IMR-90 (cell line): Measurements from ENCODE around the gene MARCHF2. TPM values are rescaled to one million over a fixed set of nuclear protein-coding genes. Genes with fewer than 3 reads are reported as not detected.

Experiments
- ATAC-seq: fragments of 200-7000 bp; cut with Tn5 transposase; 2 replicates; pipeline ENCODE4 v1.9.1; 2020; ENCODE audit warnings: low read depth, mild to moderate bottlenecking, moderate library complexity
- BruUV-seq: library from RNA; stranded (reverse); fragments of 400-500 nt; replicated peaks from 2 replicates; lab custom pipeline; 2021; lab: Mats Ljungman, UMichigan
- CTCF ChIA-PET: fragments of 300-600 bp; formaldehyde crosslinking; extraction: SDS; loops from one replicate; lab custom pipeline; 2021; ENCODE audit warnings: antibody characterized with exemption; lab: Yijun Ruan, JAX
- POLR2A ChIA-PET: fragments of 300-600 bp; sonication (Branson Sonifier 250); formaldehyde crosslinking; loops from one replicate; lab custom pipeline; 2022; ENCODE audit warnings: antibody characterized with exemption; ENCODE audit not compliant: unreplicated experiment; lab: Charles Lee
- DNase-seq: peaks from one replicate; pipeline ENCODE4 v3.0.0; 2013
- H2AFZ ChIP-seq: replicated peaks from 2 replicates; pipeline ENCODE3; 2013; ENCODE audit warnings: low read length, mild to moderate bottlenecking; ENCODE audit not compliant: poor library complexity
- H2AK5ac ChIP-seq: 2 replicates; pipeline ENCODE4 v1.6.1; 2013; ENCODE audit warnings: low read depth, low read length, inconsistent platforms
- H2AK9ac ChIP-seq: replicated peaks from 2 replicates; pipeline ENCODE3; 2013; ENCODE audit warnings: mild to moderate bottlenecking, low read depth, low read length, moderate library complexity; ENCODE audit not compliant: poor library complexity
- H2BK120ac ChIP-seq: 2 replicates; pipeline ENCODE4 v1.6.1; 2013; ENCODE audit warnings: low read depth, low read length, inconsistent platforms
- H2BK15ac ChIP-seq: 3 replicates; pipeline ENCODE4 v1.6.1; 2013; ENCODE audit warnings: low read depth, low read length, inconsistent platforms
- H2BK20ac ChIP-seq: 2 replicates; pipeline ENCODE4 v1.6.1; 2013; ENCODE audit warnings: low read depth, mild to moderate bottlenecking, inconsistent platforms, low read length, moderate library complexity
- H2BK5ac ChIP-seq: 2 replicates; pipeline ENCODE4 v1.6.1; 2013; ENCODE audit warnings: mild to moderate bottlenecking, low read depth, low read length, inconsistent platforms; ENCODE audit not compliant: poor library complexity, severe bottlenecking
- H3K14ac ChIP-seq: replicated peaks from 2 replicates; pipeline ENCODE4 v1.6.1; 2013; ENCODE audit warnings: low read depth, low read length, inconsistent platforms
- H3K18ac ChIP-seq: 2 replicates; pipeline ENCODE4 v1.6.1; 2013; ENCODE audit warnings: low read depth, low read length, control low read depth
- H3K23ac ChIP-seq: 2 replicates; pipeline ENCODE4 v1.6.1; 2013; ENCODE audit warnings: low read depth, low read length, inconsistent platforms
- H3K27ac ChIP-seq: 2 replicates; pipeline ENCODE4 v1.5.1; 2013; ENCODE audit warnings: mild to moderate bottlenecking, control low read depth, low read length; ENCODE audit not compliant: insufficient read depth
- H3K27me3 ChIP-seq: 2 replicates; pipeline ENCODE4 v1.6.1; 2013; ENCODE audit warnings: low read length; ENCODE audit not compliant: control insufficient read depth, insufficient read depth
- H3K36me3 ChIP-seq: 2 replicates; pipeline ENCODE4 v1.6.1; 2013; ENCODE audit warnings: low read length, mixed read lengths; ENCODE audit not compliant: control insufficient read depth, insufficient read depth
- H3K4ac ChIP-seq: 2 replicates; pipeline ENCODE4 v1.6.1; 2013; ENCODE audit warnings: low read depth, low read length, inconsistent platforms
- H3K4me1 ChIP-seq: 2 replicates; pipeline ENCODE4 v1.6.1; 2013; ENCODE audit warnings: low read length, mixed read lengths; ENCODE audit not compliant: control insufficient read depth, insufficient read depth
- H3K4me2 ChIP-seq: 2 replicates; pipeline ENCODE4 v1.6.1; 2013; ENCODE audit warnings: low read depth, mild to moderate bottlenecking, control low read depth, low read length, moderate library complexity
- H3K4me3 ChIP-seq: 2 replicates; pipeline ENCODE4 v1.5.1; 2013; ENCODE audit warnings: low read depth, mild to moderate bottlenecking, control low read depth, low read length, moderate library complexity; ENCODE audit not compliant: insufficient read depth
- H3K56ac ChIP-seq: 2 replicates; pipeline ENCODE4 v1.6.1; 2013; ENCODE audit warnings: low read length, inconsistent platforms; ENCODE audit not compliant: insufficient read depth; ENCODE audit errors: extremely low read depth
- H3K79me1 ChIP-seq, 2 experiments: 2 replicates each; pipeline ENCODE4 v1.6.1; 2013; ENCODE audit warnings: low read length in 2 of 2, inconsistent platforms in 1 of 2, low read depth in 1 of 2
- H3K9ac ChIP-seq: 2 replicates; pipeline ENCODE4 v1.6.1; 2013; ENCODE audit warnings: low read depth, low read length, control low read depth
- H3K9me1 ChIP-seq: 2 replicates; pipeline ENCODE4 v1.6.1; 2013; ENCODE audit warnings: low read length, inconsistent platforms; ENCODE audit not compliant: insufficient read depth
- H3K9me3 ChIP-seq: 2 replicates; pipeline ENCODE4 v1.6.1; 2013; ENCODE audit warnings: low read length; ENCODE audit not compliant: control insufficient read depth, insufficient read depth
- H4K20me1 ChIP-seq: 2 replicates; pipeline ENCODE4 v1.6.1; 2013; ENCODE audit warnings: low read length, inconsistent platforms; ENCODE audit not compliant: insufficient read depth
- H4K5ac ChIP-seq: 2 replicates; pipeline ENCODE4 v1.6.1; 2013; ENCODE audit warnings: mild to moderate bottlenecking, low read depth, low read length, control low read depth
- H4K8ac ChIP-seq, 2 experiments: 2 replicates each; pipeline ENCODE4 v1.6.1; 2013; ENCODE audit warnings: low read depth in 2 of 2, low read length in 2 of 2, control low read depth in 1 of 2, inconsistent platforms in 1 of 2
- H4K91ac ChIP-seq: 2 replicates; pipeline ENCODE4 v1.6.1; 2013; ENCODE audit warnings: low read depth, low read length, inconsistent platforms; ENCODE audit not compliant: insufficient read depth
- BHLHE40 ChIP-seq: fragments of 150-350 bp; IDR thresholded peaks from 2 replicates; pipeline ENCODE4 v1.6.1; 2016; ENCODE audit warnings: mild to moderate bottlenecking, low read depth, low read length
- CEBPB ChIP-seq: IDR thresholded peaks from 2 replicates; pipeline ENCODE4 v1.6.1; 2012; ENCODE audit warnings: low read depth, low read length, improper control_type of control experiment
- ELK1 ChIP-seq: fragments of 150-350 bp; IDR thresholded peaks from 2 replicates; pipeline ENCODE4 v1.6.1; 2016; ENCODE audit warnings: low read depth, mild to moderate bottlenecking, low read length, moderate library complexity, borderline replicate concordance
- FOS ChIP-seq: fragments of 150-350 bp; IDR thresholded peaks from 2 replicates; pipeline ENCODE4 v1.6.1; 2016; ENCODE audit warnings: low read depth, low read length
- MAFK ChIP-seq: IDR thresholded peaks from 2 replicates; pipeline ENCODE4 v1.6.1; 2012; ENCODE audit warnings: low read depth, low read length, improper control_type of control experiment
- MAZ ChIP-seq: IDR thresholded peaks from 2 replicates; pipeline ENCODE4 v1.6.1; 2012; ENCODE audit warnings: low read depth, mild to moderate bottlenecking, low read length, improper control_type of control experiment, moderate library complexity, borderline replicate concordance
- MXI1 ChIP-seq: IDR thresholded peaks from 2 replicates; pipeline ENCODE4 v1.6.1; 2012; ENCODE audit warnings: low read depth, mild to moderate bottlenecking, low read length, moderate library complexity, borderline replicate concordance
- NFE2L2 ChIP-seq: fragments of 150-350 bp; IDR thresholded peaks from 2 replicates; pipeline ENCODE4 v1.6.1; 2016; ENCODE audit warnings: low read depth, mild to moderate bottlenecking, low read length
- POLR2A ChIP-seq: IDR thresholded peaks from 2 replicates; pipeline ENCODE4 v1.6.1; 2012; ENCODE audit warnings: mild to moderate bottlenecking, low read depth, low read length
- RCOR1 ChIP-seq: IDR thresholded peaks from 2 replicates; pipeline ENCODE4 v1.6.1; 2012; ENCODE audit warnings: mild to moderate bottlenecking, low read length, improper control_type of control experiment; ENCODE audit not compliant: insufficient replicate concordance
- SMC3 ChIP-seq: fragments of 150-350 bp; IDR thresholded peaks from 2 replicates; pipeline ENCODE4 v1.6.1; 2016; ENCODE audit warnings: low read depth, mild to moderate bottlenecking, antibody characterized with exemption, low read length, moderate library complexity
- USF2 ChIP-seq: fragments of 150-350 bp; IDR thresholded peaks from 2 replicates; pipeline ENCODE4 v1.6.1; 2017; ENCODE audit warnings: mild to moderate bottlenecking, antibody characterized with exemption, low read length, low read depth
- WGBS, 2 experiments: methylation state at CpG; one replicate each; pipeline versions ENCODE4 v1.1.5 to v1.1.7; 2013; ENCODE audit warnings: missing lambda C conversion rate in 2 of 2; ENCODE audit not compliant: insufficient read length in 1 of 2; ENCODE audit errors: extremely low coverage in 2 of 2; 5-methylcytosine and 5-hydroxymethylcytosine counted together
- dilution Hi-C: fragments of 300-500 bp; cut with HindIII; formaldehyde crosslinking; loops from one replicate; pipeline ENCODE4 v1.14.3; 2018; ENCODE audit warnings: low sequenced_read_pairs; ENCODE audit not compliant: unreplicated experiment
- in situ Hi-C: fragments of 300-500 bp; cut with MboI; formaldehyde crosslinking; loops from 3 replicates; pipeline ENCODE4 v1.14.3; 2019; ENCODE audit warnings: low sequenced_read_pairs, inconsistent platforms, mixed read lengths
- intact Hi-C: fragments of 100-400 bp; cut with micrococcal nuclease; formaldehyde crosslinking; loops from 2 replicates; pipeline ENCODE4 v1.10.0; 2022
- polyA plus RNA-seq, 3 experiments: library from polyadenylated mRNA; depleted of rRNA; stranded (reverse); fragments of >200 nt; gene quantifications; 2 replicates each; pipeline ENCODE4 v1.2.3, GENCODE V29; 2012; ENCODE audit warnings: low replicate concordance in 1 of 3
- total RNA-seq: library from RNA; depleted of rRNA; stranded (reverse); fragments of >200 nt; gene quantifications from 2 replicates; pipeline ENCODE4 v1.2.3, GENCODE V29; 2012

The MARCHF2 gene
- total and polyA plus RNA-seq, 2 of the 4 experiments (the other 2 are of a cell fraction), result 33.8 to 58.8 TPM

GRCh38 chr19:8469613-8470368, 56.7 kb downstream of the MARCHF2 start:
- Histone ChIP-seq H4K20me1 (peaks cover 68% of the 10 kb centered on the region), H3K9me3 (no peaks in the 10 kb centered on the region), H3K27ac (no peak overlapping the region), H3K9me1 (peaks cover 36% of the 10 kb centered on the region), H3K4ac (no peak overlapping the region), H4K5ac (no peak overlapping the region), H2AK9ac (no peak overlapping the region), H3K4me3 (no peak overlapping the region), H4K91ac (no peak overlapping the region), H3K14ac (no peak overlapping the region), H4K8ac (no peak overlapping the region), H3K36me3 (peaks cover 64% of the 10 kb centered on the region), H2BK20ac (no peak overlapping the region), H3K27me3 (no peaks in the 10 kb centered on the region), H3K9ac (no peak overlapping the region), H2AK5ac (no peak overlapping the region), H2BK15ac (no peak overlapping the region), H2BK5ac (no peak overlapping the region), H3K4me2 (no peak overlapping the region), H3K18ac (no peak overlapping the region), H3K56ac (no peak overlapping the region), H3K4me1 (peaks cover 20% of the 10 kb centered on the region), H2AFZ (no peak overlapping the region), H2BK120ac (no peak overlapping the region), H3K23ac (no peak overlapping the region), H3K79me1 (peaks cover 49 to 82% of the 10 kb centered on the region in 2 experiments)
- no TSS peak for BruUV-seq
- in situ Hi-C loops (no loop called here), dilution Hi-C loops (no loop called here), intact Hi-C loops (loop anchor here (2.0 to 5.0 kb wide), 2 partner anchors 98 to 115 kb away; no protein-coding TSS in a partner anchor)
- WGBS, 2 experiments, result 100% methylated on average over 1 of the region's 13 CpGs; no CpG with 5 or more reads in 1 of the 2 experiments
- DNase-seq (no peak), ATAC-seq (no peak)
- ChIA-PET POLR2A (no interaction called here), CTCF (interaction anchor here (0.5 kb wide), 1 partner anchor 102 kb away, joined by 4 read pairs; no protein-coding TSS in a partner anchor)
- TF ChIP-seq FOS, result no peak
- TF ChIP-seq SMC3, result no peak
- no peak for TF ChIP-seq MXI1
- TF ChIP-seq RCOR1, result no peak
- no peak for TF ChIP-seq POLR2A
- no peak for TF ChIP-seq MAZ
- TF ChIP-seq MAFK, result no peak
- TF ChIP-seq ELK1, result no peak
- TF ChIP-seq BHLHE40, result no peak
- TF ChIP-seq CEBPB, result no peak
- TF ChIP-seq USF2, result no peak
- no peak for TF ChIP-seq NFE2L2
